Colon (tissue), 2 donors: ENCODE results near the gene USH2A.

Experiments used
- FAIRE-seq: peaks from 2 replicates; lab custom pipeline; 2012; peaks lifted over from hg19 to GRCh38; lab: Jason Lieb, UNC
- donor health status: control.
- donor health status: control.

The USH2A gene

DNA sequence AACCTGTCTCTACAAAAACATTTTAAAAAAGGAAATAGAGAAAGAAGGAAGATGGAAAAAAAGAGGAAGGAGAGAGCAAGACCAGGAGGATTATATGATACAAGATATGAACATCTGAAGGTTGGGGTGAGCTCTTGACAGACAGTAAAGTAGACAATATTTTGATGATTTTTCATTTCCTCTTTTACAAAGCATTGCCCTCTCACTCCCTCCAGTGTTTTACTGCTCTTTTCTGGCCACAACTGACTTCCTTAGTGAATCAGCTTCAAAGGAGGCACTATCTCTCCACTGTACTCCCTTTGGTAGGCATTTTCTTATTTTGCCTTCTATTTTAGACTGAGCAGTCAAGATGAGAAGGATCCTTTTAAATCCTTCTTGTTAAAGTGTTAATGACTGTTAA lies 559.5 kb downstream of the USH2A start:
- no peak for FAIRE-seq

DNA sequence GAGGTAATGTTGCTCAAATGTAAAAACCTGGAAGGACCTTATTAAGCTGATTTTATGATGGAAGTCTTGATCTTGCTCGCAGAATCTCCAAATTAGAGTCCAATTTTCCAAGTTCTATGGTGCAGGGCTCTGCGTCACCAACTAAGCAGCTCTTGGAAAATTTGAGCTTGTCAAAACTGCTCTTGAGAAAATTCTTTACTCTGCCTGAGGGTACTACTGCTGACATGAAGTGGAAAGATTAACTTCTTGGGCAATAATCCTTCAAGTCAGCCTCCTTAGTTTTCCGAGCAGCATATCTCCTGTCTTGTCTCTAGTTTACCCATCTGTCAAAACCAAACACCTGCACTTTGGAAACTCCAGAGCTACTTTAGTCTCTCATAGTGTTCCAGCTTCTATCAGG lies 562.4 kb downstream of the USH2A start:
- FAIRE-seq = no peak

DNA sequence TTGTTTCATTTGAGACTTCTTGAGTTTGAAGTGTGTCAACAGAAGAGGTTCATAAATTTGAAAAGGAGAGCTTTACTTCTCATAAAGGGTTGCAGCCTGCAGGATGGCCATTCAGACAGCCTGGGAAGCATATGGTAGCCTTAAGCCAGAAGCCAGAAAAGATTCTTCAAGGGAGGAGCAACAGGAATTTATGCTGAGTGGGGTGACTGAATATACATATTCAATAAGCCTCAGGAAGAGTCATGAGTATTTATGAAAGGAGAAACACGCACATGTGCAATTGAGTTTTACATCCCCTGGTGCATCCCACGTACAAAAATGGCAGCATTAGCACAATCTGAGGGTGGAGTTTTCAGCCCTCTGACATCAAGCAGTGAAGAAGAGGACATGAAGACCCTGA lies 565.9 kb downstream of the USH2A start:
- FAIRE-seq = no peak

DNA sequence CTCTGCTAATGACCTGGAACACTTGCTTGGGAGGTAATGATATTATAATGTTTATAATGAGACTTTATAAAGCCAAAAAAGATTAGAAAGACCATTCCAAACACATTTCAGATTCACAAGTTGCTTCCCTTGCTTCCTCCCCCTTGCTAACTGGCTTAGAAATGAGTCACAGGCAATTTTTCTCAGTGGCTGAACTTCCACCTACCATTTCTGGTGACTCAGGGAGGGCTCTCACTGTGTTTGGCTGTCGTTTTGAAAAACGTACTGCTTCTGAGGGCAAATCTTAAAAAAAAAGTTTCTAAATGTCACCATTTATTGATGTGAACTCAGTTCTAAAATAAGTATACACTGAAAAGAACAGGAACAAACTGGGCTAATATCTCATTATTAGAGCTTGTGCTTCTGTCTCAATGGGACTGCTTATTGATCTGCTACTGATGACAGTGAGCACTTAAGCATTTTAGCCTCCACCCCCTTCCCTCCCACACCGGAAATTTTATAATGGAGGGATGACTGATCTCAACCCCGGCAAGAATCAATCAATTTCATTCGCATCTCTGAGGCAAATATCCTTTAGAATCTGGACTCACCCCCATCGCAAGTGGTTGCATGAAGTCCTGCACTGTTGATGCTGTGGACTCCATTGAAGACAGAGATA lies 577.9 kb downstream of the USH2A start:
- FAIRE-seq = no peak

DNA sequence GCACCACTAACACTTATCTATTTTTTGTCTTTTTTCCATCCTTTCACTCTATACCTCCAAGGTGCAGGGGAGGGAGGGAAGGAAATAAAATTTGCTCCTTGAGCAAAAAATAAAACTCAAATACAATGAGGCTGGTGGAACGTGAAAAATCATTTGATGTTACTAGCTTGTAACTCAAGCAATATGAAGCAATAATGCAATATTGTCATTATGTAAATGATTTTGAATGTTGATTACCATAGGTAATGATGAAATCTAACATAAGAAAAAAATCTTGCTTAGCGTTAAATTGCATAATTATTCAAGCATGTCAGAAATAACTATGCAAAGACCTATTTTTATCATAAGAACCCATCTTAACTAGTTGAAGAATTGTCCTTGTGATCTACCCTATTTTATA lies 578.5 kb downstream of the USH2A start:
- no peak for FAIRE-seq

DNA sequence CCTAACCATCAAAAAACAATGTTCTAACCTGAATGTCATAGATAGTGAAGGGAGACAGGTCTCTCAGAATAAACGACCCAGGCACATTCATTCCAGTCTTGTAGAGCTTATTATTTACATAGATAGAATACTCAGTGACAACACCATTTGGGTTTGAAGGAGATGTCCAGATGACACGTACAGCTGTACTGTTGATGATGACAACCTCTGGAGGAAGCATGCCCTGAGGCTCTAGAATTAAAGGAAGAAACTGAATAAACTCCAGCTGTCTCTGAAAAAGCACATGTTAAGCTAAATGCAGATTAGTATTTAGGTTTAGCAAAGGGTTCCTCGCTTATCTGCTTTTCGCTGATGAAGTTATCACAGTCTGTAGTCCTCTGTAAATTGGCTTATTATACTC lies 579.0 kb downstream of the USH2A start:
- FAIRE-seq = no peak

DNA sequence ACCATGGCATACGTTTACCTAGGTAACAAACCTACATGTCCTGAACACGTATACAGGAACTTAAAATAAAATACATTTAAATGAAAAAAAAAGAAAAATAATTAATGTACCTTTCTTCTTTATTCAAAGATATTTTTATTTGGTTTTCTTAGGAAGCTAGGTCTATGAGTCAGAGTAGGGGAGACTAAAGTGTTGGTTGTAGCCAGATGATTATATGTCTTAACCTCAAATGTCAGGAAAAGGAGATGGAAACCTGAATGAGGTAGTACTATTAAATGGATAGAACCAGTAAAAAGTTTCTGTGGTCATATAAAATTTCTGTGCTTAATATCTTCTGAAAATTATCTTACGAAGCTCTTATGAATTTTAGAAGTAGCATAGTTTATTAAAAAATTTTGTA lies 580.3 kb downstream of the USH2A start:
- FAIRE-seq = no peak

DNA sequence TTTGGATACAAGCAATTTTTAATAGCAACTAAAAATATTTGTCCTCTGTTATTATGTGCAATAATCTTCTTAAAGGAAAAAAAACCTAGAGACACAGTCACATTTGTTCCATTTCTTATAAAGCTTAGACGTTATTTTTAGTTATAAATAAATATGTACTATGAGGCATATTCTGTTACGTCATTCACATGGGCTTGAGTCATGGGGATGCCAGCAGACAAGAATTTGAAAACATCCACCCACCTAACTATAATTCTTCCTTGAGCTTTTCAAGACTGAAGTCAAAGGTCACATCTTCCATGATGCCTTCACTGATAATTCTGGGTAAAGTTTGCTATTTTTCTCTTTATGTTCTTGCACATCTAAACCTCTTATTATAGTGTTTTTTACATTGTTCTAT lies 587.3 kb downstream of the USH2A start:
- FAIRE-seq = no peak

DNA sequence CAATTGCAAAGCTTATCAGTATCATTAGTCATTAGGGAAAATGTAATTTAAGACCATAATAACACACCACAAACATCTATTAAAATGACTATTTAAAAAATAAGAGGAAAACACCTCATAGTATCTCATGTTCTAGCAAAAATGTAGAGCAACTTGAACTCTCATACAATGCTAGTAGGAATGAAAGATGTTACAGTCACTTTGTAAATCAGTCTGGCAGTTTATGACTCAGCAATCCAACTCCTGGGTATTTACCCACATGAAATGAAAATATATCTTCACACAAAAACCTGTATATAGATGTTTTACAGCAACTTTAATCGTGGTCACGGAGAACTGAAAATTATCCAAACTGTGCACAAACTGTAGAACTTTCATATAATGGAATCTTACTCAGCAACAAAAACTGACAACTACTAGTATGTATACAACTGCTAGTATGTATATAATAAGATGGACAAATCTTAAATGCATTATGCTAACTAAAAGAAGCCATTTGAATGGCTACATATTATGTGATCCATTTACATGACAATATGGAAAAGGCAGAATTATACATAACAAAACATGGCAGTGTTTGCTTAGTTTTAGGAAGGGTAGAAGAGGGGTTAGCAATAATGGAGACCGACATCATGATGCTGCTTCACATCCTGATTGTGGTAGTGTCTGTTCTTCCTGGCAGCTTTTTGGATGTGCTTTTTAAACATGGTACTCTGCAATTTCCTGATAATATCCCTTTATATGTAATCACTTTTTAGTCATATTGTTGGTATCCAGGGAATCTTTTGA lies 589.1 kb downstream of the USH2A start:
- FAIRE-seq = no peak

DNA sequence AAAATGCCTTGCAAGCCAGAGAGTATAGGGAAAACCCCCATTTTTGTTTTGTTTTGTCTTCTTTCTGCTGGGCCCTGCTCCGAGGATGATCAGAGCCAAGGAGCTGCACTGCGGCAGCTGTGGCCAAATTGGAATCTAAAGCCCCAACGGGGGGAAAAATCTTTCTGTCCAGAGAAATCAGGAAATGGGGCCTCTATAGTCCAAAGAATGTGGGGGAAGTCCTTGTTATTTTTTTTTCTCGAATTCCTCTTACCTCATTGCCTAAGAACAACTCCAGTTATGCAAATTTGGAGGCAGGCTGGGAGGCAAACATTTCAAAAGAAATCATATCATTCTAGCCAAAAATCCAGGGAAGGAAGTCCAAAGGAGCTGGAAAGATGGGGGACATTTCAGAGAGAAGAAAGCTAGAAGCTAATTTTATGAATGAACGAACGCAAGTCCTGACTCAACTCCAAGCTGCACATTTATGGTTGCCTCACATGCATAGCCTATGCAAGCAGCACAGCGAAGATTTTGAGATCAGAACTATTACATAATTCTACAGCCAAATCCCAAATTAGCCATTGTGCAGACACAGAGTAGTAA lies 592.9 kb downstream of the USH2A start:
- no peak for FAIRE-seq

DNA sequence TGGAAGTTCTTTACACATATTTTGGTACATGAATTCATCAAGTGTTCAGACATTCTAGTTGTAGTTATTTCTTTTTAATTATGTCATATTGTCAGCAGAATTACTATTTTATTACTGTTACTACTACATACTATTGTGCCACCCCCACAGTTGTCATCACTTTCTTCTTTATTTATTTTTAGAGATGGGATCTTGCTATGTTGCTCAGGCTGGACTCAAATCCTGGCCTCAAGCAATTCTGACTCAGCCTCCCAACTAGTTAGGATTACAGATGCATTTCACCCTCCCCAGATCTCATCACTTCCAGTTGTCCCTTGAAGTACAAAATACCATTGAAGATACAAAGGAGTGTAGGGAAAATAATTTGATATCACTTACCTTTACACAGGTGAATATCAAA lies 598.2 kb downstream of the USH2A start:
- no peak for FAIRE-seq

DNA sequence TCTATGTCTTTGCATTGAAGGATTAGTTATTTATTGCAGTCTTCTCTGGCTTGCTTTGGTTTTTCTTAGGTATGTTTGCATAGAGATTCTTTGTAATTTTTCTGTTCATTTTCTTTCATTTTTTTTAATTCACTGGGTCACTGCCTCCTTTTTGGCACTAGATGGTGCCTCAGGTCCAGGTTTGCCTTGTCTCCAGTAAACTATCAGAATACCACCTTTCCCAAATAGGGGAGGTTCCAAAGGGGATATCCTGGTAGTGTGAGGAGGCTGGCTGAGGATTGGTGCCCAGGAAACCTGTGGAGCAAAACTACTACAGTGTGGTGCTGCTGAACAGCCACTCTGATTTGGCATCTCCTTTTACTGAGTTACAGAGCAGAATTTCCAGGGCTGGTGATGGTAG lies 599.0 kb downstream of the USH2A start:
- FAIRE-seq = no peak

DNA sequence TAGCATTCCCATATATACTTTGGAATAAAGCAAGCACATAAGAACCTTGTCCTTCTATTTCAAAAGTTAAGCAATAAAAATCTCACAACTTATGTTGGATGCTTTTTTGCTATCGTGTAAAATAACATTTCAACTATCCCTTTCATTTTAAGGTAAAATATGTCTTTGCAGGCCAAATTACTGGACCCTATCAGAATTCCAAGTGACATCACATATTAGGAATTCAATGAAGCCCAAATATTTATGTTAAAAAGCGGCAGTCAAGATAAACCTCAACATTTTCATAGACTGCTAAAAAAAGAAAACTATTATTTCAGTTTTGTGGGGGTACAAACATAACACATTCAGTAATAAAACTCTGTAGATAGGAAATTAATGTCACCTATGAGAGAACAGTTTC lies 604.1 kb downstream of the USH2A start:
- no peak for FAIRE-seq

DNA sequence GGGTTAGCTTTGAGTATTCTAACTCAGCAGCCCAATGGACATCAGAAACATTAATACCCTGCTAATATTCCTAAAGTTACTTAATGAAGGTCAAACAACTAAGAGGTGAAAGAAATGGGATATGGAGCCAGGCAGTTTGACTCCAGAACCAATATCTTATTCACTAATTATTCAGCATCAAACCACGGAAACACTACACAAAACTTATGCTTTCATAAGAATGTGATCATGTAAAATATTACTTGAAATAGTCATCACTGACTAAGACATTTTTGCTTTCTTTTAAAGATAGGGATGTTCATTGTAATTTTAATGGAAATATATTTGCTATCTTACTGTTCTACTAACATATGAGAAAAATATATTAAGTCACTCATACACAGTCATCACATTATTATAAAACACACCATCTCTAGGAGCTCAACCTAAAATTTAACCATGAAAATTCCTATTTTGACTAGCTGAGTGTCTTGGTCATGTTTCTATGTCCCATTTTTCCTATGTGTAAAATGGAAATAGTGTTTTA lies 615.3 kb downstream of the USH2A start:
- no peak for FAIRE-seq

DNA sequence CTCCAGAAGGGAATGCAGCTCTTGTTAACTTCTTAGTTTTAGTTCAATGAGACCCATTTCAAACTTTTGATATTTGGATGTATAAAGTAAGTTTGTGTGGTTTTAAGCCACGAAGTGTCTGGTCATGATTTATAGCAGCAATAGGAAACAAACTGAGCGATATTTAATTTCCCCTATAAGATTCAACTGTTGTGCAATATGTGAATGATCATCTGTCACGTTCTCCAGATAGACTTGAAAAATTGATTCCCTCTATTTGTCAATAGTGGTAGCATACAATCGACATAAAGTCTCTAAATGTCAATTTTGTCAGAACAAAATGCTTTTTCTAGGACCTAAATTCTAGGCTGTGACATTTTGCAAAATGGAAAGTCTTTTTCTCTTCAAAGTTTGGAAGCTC lies 616.0 kb downstream of the USH2A start:
- FAIRE-seq = no peak

DNA sequence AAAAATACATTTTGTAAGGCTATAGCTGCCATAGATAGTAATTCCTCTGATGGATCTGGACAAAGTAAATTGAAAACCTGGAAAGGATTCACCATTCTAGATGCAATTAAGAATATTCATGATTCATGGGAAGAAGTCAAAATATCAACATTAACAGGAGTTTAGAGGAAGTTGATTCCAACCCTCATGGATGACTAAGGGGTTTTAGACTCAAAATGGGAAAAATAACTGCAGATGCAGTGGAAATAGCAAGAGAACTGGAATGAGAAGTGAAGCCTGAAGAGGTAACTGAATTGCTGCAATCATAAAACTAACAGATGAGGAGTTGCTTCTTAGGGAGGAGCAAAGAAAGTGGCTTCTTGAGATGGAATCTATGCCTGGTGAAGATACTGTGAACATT lies 625.4 kb downstream of the USH2A start:
- FAIRE-seq = no peak

DNA sequence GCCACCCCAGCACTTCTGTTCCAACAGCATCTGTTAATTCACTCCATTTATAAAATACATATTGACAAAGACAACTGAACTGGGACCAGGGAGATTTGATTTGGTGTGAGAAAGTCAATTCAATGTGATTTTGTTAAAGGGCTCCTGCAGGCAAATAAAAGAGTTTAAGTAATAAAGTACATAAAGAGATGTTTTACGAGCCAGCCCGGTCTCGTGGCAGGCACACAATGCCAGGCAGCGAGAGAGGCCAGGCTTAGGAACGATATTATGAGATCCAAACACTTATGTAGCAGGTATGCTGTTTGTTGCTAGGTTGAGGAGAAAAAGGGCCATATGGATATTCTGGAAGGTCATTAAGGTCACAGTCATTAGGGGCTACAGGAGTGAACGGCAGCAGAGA lies 629.1 kb downstream of the USH2A start:
- no peak for FAIRE-seq

DNA sequence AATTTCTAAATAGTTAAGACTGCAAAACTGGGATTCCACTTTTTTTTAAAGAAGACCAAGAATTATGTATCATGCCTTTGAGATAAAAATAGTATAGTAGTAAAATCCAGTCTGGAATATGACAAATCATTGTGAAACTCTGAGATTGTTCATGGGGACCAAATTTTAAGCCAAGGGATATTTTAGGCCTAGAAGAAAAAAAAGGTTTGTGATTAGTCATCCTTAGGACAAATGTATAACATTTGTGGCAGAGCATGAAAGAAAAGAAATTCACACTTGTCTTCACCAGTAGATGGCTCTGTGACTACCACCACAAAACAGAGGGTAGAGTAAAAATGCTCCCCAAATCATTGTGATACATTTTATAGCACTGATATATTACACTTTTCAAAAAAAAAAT lies 630.1 kb downstream of the USH2A start:
- FAIRE-seq = no peak

DNA sequence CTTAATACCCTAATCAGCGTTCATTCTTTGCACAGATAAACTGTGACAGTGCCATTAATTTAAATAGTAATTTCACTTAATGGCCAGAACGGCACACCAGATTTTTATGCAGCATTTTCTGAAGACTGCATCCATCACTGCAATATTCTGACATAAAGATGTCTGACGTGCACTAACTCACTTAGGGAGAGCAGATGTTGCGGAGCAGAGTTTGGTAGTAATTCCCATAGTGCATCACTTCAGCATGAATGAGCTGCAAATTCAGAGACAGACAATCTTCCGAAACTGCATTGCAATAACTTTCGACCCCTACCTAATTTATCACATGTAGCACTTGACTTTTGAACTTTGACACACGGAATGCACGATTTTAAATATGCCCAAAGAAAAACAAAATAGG lies 630.8 kb downstream of the USH2A start:
- no peak for FAIRE-seq

DNA sequence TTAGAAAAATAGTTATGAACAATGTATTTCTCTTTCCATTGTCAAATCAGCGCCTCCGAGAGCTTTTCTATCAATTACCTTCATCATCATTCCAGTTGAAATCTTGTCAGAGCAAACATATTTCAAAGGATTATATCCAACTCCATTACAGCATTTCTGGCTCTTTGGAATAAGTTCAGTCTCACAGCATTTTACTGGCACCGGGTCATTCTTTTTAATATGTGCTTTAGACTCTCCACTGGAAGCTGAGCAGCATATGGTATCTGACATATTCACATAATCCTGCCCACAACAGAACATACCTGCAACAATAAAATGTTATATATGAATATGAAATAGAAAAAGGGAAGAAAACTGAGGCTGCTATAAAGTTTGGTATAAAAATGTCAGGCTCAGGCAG lies 633.3 kb downstream of the USH2A start:
- no peak for FAIRE-seq

DNA sequence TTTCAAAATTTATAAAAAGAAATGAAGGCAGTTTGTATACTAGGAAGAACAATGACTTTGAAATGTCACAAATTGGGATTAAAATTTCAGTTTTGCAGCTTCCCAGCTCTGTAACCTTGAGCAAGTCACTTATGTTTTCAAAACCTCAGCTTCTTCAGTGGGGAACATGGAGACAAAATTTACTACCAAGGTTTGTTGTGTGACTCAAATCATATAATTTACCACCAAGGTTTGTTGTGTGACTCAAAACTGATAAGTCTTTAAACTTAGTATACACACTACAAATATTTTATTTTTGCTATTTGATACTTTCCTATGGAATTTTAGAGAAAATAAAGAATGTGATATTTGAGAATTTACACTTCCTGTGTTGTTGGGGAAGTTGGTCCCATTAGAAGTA lies 636.3 kb downstream of the USH2A start:
- no peak for FAIRE-seq

DNA sequence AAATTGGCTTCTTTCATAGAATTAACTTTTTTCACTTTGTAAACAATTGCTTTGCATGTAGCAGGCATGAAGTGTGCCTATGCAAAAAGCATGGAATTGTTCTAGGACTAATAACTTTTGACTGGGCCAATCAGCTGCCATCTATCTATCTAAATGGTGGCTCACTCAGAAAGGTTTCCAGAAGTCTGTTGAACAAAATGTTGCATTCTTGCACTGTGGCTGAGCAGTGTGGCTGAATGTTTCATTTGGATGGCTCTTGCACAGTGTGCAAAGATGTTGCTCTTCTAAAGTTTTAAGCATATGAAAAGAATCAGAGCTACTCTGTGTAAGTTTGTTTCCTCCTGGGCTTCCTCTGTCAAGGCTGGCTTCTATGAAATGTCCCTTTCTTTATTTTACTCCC lies 642.6 kb downstream of the USH2A start:
- FAIRE-seq = no peak

DNA sequence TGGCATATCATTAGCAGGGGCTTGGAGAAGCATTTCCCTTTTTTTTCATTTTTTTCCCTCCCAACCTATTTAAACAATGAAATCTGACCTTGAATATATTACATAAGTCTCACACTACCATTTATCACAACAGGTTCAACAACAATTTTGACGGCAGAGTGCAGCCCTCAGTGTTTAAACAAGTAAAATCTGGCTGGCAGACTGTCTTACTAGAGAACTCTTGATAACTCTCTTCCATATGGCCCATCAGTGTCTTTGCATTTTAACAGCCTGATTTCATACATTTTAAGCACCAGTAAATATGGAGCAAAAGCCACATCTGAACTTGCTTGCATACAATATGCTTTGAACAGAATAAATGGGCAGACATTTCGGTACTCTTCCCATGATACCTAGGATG lies 643.1 kb downstream of the USH2A start:
- FAIRE-seq = no peak

DNA sequence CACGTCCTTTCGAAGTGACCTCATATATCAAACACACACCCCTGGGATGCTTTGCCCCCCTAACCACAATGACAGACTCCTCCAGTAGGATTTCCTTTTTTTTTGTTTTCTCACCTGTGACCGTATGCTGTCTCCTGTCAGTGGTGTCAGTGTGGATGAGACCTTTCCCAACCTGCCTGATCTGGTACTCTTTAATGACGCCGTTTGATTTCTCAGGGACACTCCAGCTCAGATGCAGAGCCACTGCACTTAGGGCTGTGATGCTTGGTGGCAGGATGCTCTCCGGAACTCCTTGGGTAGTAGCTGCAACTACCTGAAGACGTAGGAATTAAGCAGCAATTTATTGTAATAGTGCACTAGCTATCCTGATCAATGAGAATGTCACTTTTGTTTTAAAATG lies 643.5 kb downstream of the USH2A start:
- no peak for FAIRE-seq
